Testis (tissue), 2 donors: ENCODE results near the gene CTXND1.

Source experiments
- CTCF ChIP-seq, 3 experiments: fragments of 450-650 bp in 2 of 3; fragments of 200-600 bp in 1 of 3; sonication (generic) in 1 of 3; IDR thresholded peaks; one replicate each; pipeline ENCODE4 v1.5.1; 2016 to 2019; ENCODE audit warnings: antibody characterized with exemption in 3 of 3, mild to moderate bottlenecking in 2 of 3, moderate library complexity in 1 of 3
- POLR2A ChIP-seq: fragments of 450-650 bp; IDR thresholded peaks from one replicate; pipeline ENCODE4 v1.6.1; 2017; ENCODE audit warnings: antibody characterized with exemption, mild to moderate bottlenecking, moderate library complexity

- no peak for TF ChIP-seq CTCF (IDR thresholded peaks at IDR 0.05)
- TF ChIP-seq POLR2A = no peak
Measured at GRCh38 chr15:80157215-80157614, 94.8 kb downstream of the CTXND1 start.
